Bronchial epithelial cell (primary cell): ENCODE results near the gene CDC45. TPM values are rescaled to one million over a fixed set of nuclear protein-coding genes. Genes with fewer than 3 reads are reported as not detected.

Experiments used
- DNase-seq: peaks from one replicate; pipeline ENCODE4 v3.0.0-alpha.2; 2010; ENCODE audit warnings: low read depth
- FAIRE-seq: peaks from 2 replicates; lab custom pipeline; 2011; peaks lifted over from hg19 to GRCh38; lab: Jason Lieb, UNC
- H3K27me3 ChIP-seq: 2 replicates; pipeline ENCODE4 v1.5.1; 2011; ENCODE audit warnings: low read length; ENCODE audit not compliant: control insufficient read depth, insufficient read depth
- H3K36me3 ChIP-seq: 2 replicates; pipeline ENCODE4 v1.5.1; 2011; ENCODE audit warnings: low read length; ENCODE audit not compliant: control insufficient read depth, insufficient read depth
- H3K4me3 ChIP-seq: 2 replicates; pipeline ENCODE4 v1.5.1; 2011; ENCODE audit warnings: mild to moderate bottlenecking, low read depth, low read length, control low read depth
- total RNA-seq: library from RNA; depleted of rRNA; stranded (reverse); fragments of >200 nt; gene quantifications from 2 replicates; pipeline ENCODE4 v1.2.1, GENCODE V29; 2014
- TF ChIP-seq, protein P1 (sequence below): IDR thresholded peaks from 2 replicates; pipeline ENCODE4 v1.5.1; 2011; ENCODE audit warnings: mild to moderate bottlenecking, moderate library complexity, low read length, control low read depth, inconsistent platforms; ENCODE audit not compliant: insufficient read depth, severe bottlenecking

CDC45 gene
- total RNA-seq, 1 donor from 2014 or later: 0.26 TPM

DNA sequence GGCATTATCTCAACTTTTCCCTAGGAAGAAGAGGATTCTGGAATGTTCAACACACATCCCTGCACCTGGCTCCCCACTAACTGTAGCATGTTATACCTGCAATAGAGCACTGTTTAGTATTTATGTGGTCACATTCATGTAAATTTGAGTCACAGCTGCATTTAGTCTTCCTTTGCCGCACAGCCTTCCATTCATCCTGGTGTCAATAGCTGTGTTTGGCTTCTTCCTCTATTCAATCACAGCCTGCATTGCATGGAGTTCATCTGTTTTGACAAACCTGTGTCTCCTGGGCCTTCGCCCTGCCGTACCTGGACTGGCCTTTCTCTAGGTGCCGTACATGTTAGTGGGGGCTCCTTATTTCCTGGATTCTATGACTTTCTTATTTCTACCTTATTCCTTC is 28.1 kb upstream of the CDC45 start:
- Histone ChIP-seq H3K27me3 (no peaks in the 10 kb centered on the region), H3K4me3 (no peak overlapping the region), H3K36me3 (peaks cover 23% of the 10 kb centered on the region)
- DNase-seq (no peak), FAIRE-seq (no peak)
- TF ChIP-seq, protein P1, sequence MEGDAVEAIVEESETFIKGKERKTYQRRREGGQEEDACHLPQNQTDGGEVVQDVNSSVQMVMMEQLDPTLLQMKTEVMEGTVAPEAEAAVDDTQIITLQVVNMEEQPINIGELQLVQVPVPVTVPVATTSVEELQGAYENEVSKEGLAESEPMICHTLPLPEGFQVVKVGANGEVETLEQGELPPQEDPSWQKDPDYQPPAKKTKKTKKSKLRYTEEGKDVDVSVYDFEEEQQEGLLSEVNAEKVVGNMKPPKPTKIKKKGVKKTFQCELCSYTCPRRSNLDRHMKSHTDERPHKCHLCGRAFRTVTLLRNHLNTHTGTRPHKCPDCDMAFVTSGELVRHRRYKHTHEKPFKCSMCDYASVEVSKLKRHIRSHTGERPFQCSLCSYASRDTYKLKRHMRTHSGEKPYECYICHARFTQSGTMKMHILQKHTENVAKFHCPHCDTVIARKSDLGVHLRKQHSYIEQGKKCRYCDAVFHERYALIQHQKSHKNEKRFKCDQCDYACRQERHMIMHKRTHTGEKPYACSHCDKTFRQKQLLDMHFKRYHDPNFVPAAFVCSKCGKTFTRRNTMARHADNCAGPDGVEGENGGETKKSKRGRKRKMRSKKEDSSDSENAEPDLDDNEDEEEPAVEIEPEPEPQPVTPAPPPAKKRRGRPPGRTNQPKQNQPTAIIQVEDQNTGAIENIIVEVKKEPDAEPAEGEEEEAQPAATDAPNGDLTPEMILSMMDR: no peak

DNA sequence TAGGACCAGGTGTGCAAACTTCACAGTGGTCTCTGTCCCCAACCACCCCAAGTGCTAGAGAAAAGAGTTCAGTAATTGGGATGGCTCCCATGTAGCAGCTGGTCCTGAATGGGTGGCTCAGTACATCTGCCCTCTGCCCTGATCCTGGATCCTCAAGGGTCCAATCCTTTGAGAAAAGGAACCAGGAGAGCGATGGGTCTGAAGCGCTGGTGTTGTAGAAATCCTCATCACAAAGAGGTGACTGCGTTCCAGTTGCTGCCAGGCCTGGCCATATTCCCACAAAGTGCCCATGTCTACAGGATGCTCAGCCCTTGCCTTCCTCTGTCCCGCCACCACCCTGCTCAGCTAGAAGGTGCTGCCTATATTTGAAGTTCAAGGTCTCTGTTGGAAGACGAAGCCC is 26.0 kb upstream of the CDC45 start:
- TF ChIP-seq, protein P1: no peak
- Histone ChIP-seq H3K36me3 (peaks cover 30% of the 10 kb centered on the region), H3K4me3 (no peak overlapping the region), H3K27me3 (no peaks in the 10 kb centered on the region)
- DNase-seq: no peak
- FAIRE-seq: no peak

DNA sequence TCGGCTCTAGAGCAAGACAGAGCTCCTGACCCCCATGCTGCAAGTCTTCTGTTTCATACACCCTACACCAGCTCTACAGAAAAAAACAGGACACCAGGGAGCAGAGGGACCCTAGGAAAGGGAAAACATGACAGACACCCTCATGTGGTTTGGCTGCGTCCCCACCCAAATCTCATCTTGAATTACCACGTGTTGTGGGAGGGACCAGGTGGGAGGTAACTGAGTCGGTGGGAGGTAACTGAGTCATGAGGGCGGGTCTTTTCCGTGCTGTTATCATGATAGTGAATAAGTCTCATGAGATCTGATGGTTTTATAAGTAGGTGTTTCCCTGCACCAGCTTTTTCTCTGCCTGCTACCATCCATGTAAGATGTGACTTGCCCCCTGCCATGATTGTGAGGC is 25.6 kb upstream of the CDC45 start:
- TF ChIP-seq, protein P1: no peak

DNA sequence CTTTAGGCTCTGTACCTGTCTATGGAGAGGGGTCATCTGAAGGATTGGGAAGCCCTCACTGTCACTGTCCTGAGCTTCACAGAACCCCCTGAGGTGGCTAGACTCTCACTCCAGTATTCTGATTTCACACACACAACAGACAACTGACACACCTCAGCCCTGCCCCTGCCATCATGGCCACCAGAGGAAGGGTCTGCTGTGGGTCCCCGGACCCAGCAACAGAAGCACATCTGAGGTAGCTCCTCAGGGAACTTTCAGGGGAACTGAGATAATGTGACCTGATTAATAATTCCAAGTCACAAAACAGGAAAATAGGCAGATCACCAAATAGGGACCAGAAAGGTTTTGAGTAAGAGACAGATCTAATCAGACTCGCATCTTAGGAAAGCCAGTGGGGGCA is 24.7 kb upstream of the CDC45 start:
- H3K4me3 ChIP-seq: no peak overlapping the region
- peaks cover 30% of the 10 kb centered on the region for H3K36me3 ChIP-seq
- DNase-seq (no peak), FAIRE-seq (no peak)
- TF ChIP-seq, protein P1: no peak
- no peaks in the 10 kb centered on the region for H3K27me3 ChIP-seq

More for the DNA sequence above, 25.6 kb upstream of the CDC45 start:
- no peak overlapping the region for H3K4me3 ChIP-seq
- no peaks in the 10 kb centered on the region for H3K27me3 ChIP-seq
- DNase-seq (no peak), FAIRE-seq (no peak)
- peaks cover 30% of the 10 kb centered on the region for H3K36me3 ChIP-seq

DNA sequence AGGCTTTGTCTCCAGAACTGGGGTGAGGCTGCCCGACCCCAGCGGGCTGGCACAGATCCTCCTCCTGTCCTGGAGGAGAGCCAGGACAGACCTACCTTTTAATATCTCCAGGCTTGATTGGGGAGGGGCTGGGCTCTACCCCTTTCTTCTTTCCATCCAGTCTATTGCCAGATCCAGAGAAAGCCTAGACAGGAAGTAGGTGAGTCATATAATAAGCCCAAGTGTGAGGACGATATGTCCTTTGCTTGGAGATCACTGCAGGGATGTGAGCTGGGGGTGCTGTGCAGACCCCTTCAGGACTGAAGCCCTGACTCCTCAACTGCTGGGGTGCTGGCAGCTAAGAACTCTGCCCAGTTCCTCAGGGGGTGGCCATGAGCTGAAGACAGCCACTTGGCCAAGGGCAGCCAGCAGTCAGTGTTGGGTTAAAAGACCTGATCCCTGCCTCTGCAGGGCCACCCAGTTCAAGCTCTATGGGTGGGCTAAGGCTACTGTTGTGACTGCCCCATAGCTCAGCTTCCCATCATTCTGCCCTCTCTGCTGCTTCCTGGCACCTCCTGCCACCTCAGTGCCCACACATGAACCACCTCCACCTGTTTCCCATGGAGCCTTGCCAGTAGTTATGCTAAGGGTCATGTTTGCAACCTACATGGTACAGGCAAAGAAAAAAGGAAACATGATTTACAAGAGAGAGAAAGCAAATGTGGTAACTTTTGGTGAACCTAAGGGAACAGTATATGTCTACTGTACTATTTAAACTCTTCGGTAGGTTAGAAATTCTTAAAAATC is 23.9 kb upstream of the CDC45 start:
- no peak for DNase-seq
- H3K4me3 ChIP-seq: no peak overlapping the region
- TF ChIP-seq, protein P1: no peak
- H3K27me3 ChIP-seq: no peaks in the 10 kb centered on the region
- H3K36me3 ChIP-seq: peaks cover 30% of the 10 kb centered on the region
- FAIRE-seq: no peak
